Fibroblast of gingiva (primary cell): Measurements from ENCODE around the gene LDB1.
A peak's percentile ranks its signal among the peaks of the same experiment; 100 is the strongest.

Source experiments
- DNase-seq: peaks from one replicate; pipeline ENCODE4 v3.0.0-alpha.2; 2011; ENCODE audit warnings: low read depth

LDB1 gene

GRCh38 chr10:102135956-102136526 is 15.9 kb upstream of the LDB1 start:
- DNase-seq: no peak

- DNase-seq: no peak
Measured at GRCh38 chr10:102134416-102134815, 14.2 kb upstream of the LDB1 start.

- peak; percentile 66 for DNase-seq
Measured at GRCh38 chr10:102133373-102134195, 13.4 kb upstream of the LDB1 start.

- peak; percentile 99 for DNase-seq
Measured at GRCh38 chr10:102132563-102133372, 12.6 kb upstream of the LDB1 start, which contains the start of gene PPRC1. TSS of gene PPRC1 (plus strand) at chr10:102133040. CDS start at chr10:102133069, 29 bp downstream.

- DNase-seq: no peak
Measured at GRCh38 chr10:102132193-102132562, 12.0 kb upstream of the LDB1 start.

GRCh38 chr10:102131286-102132170 is 11.4 kb upstream of the LDB1 start:
- DNase-seq: no peak

- no peak for DNase-seq
Measured at GRCh38 chr10:102123223-102123622, 3.1 kb upstream of the LDB1 start.

- no peak for DNase-seq
Measured at GRCh38 chr10:102122450-102122849, 2.3 kb upstream of the LDB1 start.

GRCh38 chr10:102121739-102122372 is 1.7 kb upstream of the LDB1 start:
- DNase-seq: no peak

GRCh38 chr10:102120991-102121738 is 997 bp upstream of the LDB1 start:
- DNase-seq: peak; percentile 82

- peak; percentile 70 for DNase-seq
Measured at GRCh38 chr10:102119417-102120141, 589 bp downstream of the LDB1 start.

- peak; percentile 36 for DNase-seq
Measured at GRCh38 chr10:102118867-102119266, 1.3 kb downstream of the LDB1 start.

GRCh38 chr10:102117391-102118159 is 2.6 kb downstream of the LDB1 start:
- DNase-seq: peak; percentile 76

GRCh38 chr10:102116656-102117055 is 3.5 kb downstream of the LDB1 start:
- no peak for DNase-seq

- no peak for DNase-seq
Measured at GRCh38 chr10:102115775-102116174, 4.4 kb downstream of the LDB1 start.

- DNase-seq: peak; percentile 75
Measured at GRCh38 chr10:102114861-102115618, 5.1 kb downstream of the LDB1 start.

GRCh38 chr10:102113956-102114857 is 6.0 kb downstream of the LDB1 start:
- DNase-seq: no peak
